ENCODE results near the gene MRPL44.
"Not testable (repeated sequence)": the region's sequence is repeated elsewhere in the genome, so short reads cannot be mapped to it uniquely, and the experiment has no call there.

The MRPL44 gene

GRCh38 chr2:223936862-223937326 lies 20.4 kb upstream of the MRPL44 start:
- FAIRE-seq = no peak

DNA sequence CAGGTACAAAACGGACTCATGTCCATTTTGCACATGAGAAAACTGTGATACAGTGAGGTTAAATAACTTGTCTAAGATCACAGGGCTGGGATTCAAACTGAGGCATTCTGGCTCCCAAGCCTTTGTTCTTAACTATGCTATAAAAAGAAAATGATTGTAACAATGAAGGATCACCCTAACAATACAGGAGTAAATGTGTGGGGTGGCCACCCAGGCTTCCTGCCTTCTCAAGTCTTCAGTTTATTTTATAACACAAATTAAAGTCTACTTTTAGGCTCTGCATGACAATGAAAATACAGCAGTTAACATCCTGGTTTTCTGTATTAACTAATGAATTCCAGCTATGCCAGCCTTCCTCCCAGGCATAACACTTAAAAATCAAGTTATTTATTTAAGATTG lies 19.7 kb upstream of the MRPL44 start:
- FAIRE-seq = no peak

DNA sequence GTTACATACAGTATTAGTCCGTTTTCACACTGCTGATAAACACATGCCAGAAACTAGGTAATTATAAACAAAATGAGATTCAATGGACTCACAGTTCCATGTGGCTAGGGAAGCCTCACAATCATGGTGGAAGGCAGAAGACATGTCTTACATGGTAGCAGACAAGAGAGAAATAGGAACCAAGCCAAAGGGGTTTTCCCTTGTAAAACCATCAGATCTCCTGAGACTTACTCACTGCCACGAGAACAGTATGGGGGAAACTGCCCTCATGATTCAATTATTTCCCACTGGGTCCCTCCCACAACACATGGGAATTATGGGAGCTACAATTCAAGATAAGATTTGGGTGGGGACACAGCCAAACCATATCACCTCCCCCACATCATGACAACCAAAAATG lies 17.8 kb upstream of the MRPL44 start:
- not testable (repeated sequence) for FAIRE-seq

- no peak for FAIRE-seq
Measured at GRCh38 chr2:223941579-223942277, 15.5 kb upstream of the MRPL44 start.

GRCh38 chr2:223943135-223943534 lies 14.1 kb upstream of the MRPL44 start:
- FAIRE-seq = no peak

GRCh38 chr2:223943561-223944008 lies 13.7 kb upstream of the MRPL44 start:
- FAIRE-seq = no peak

GRCh38 chr2:223944166-223944702 lies 13.0 kb upstream of the MRPL44 start:
- FAIRE-seq = no peak

- no peak for FAIRE-seq
Measured at GRCh38 chr2:223944703-223945531, 12.3 kb upstream of the MRPL44 start, which contains the start of gene WDFY1. TSS of gene WDFY1 (minus strand) at chr2:223945335. CDS start at chr2:223945284, 51 bp downstream.

GRCh38 chr2:223945755-223946154 lies 11.5 kb upstream of the MRPL44 start:
- FAIRE-seq = no peak

DNA sequence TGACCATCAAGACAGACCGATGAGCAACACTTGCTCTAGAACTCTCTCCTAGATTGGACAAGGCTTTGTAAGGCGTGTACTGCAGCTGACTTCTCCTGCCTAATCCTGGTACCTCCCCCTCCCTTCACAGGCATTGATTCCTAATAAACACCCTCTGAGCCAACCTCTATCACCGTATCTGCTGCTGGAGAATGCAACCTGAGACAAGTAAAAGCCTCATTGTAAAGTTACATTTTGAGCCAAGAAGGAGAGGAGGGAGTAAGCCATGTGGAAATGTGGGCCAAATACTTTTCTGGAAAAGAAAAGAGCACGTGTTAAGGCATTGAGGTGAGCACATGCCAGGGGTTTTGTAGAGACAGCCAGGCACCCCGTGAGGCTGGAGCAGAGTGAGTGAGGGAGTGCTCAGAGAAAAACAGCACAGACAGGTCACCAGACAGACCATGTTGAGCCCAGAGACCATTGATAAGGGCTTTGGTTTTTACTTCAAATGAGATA lies 9.5 kb upstream of the MRPL44 start:
- FAIRE-seq = no peak

DNA sequence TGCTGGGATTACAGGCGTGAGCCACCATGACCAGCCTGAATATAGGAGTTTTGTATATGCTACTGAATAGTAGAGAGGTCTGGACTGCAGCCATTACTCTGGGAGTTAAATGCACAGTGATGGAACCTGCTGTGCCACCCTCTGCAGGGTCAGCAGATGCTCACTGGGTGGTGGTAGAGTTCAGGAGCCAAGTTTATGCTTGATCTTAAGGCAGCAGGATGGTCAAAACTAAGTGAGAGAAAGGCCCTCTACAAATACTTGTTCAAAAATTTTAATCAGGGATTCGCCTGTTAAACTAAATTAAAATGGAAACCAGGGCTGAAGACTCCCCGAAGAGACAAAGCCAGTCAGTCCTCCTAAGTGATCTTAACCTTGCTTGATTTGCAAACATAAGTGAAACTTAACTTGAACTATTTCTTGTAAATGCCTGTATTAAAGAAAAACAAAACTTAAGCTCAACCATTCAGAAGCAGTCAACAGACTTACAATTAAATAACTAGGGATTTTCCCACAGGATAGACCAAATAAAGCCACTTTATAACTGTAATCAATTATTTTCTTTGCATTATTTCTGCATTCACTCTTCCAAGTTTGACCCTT lies 7.9 kb upstream of the MRPL44 start:
- no peak for FAIRE-seq

- no peak for FAIRE-seq
Measured at GRCh38 chr2:223950448-223951347, 6.6 kb upstream of the MRPL44 start.

DNA sequence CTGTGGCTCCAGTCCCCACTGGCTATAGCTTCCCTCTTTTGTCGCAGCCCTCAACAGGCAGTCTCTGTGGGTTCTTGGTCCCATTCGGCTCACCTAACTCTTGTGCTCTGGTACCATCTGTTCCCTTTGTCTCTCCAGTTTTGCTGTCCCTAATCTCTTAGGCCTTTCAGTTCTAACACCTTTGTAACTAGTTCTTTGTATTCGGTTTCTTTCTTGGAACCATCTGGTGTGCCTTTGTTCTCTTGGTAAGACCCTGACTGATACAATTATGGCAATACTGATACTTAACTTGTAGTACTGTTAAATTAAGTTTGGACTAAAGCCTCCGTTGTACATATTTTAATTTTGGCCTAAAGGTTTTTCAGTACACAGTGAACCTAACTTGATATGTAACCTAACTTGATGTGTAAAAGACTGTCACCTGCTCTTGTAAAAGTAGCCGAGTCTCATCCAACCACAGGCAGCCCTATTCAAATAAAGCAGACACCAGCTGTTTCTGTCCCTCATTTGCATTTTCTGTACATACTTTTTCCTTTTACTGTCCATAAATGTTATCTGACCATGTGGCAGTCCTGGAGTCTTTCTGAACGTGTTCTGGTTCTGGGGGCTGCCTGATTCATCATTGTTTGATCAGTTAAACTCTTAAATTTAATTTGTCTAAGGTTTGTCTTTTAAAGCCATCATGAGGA lies 4.8 kb upstream of the MRPL44 start:
- no peak for FAIRE-seq

DNA sequence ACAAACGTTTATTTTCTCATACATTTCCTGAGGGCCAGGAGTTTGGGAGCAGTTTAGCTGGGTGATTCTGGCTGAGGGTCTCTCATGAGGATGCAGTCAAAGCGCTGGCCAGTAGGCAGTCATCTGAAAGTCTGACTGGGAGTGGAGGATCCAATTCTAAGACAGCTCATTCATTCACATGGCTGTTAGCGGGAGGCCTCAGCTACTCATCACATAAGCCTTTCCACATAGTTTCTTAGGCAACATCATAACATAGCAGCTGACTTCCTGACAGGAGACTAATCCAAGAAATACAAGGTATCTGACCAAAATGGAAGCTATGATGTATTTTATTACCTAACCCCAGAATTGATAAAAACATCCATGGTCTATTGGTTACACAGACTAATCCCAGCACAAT lies 2.9 kb upstream of the MRPL44 start:
- FAIRE-seq = no peak

DNA sequence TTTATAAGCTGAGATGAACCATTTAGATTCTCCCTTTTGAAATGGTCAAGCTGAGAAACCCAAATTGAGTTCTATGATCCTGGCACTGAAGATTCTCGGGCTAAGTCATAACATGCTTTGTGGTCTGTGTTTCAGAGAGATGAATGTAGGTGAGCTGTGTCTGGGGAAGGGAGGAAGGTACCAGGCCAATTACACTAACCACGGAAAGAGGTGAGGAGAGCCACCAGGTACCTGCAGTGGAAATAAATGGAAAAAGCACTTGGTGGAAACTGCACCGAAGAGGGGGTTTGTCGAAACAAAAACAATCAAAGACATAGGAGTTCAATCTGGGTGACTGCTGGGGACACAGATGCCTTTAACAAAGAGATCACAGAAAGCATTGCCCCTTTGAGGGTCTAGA lies 963 bp upstream of the MRPL44 start:
- FAIRE-seq = no peak

DNA sequence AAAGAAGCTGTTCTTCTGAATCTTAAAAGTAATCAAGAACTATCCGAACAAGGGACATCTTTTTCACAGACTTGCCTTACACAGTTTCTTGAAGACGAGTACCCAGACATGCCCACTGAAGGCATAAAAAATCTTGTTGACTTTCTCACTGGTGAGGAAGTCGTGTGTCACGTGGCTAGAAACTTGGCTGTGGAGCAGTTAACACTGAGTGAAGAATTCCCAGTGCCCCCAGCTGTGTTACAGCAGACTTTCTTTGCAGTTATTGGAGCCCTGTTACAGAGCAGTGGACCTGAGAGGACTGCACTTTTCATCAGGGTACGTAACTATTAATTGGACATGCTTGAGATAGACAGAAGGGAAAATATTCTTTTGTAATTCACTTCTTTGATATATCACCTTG lies 2.4 kb downstream of the MRPL44 start:
- FAIRE-seq = no peak

GRCh38 chr2:223967981-223968380 lies 10.7 kb downstream of the MRPL44 start:
- no peak for FAIRE-seq

DNA sequence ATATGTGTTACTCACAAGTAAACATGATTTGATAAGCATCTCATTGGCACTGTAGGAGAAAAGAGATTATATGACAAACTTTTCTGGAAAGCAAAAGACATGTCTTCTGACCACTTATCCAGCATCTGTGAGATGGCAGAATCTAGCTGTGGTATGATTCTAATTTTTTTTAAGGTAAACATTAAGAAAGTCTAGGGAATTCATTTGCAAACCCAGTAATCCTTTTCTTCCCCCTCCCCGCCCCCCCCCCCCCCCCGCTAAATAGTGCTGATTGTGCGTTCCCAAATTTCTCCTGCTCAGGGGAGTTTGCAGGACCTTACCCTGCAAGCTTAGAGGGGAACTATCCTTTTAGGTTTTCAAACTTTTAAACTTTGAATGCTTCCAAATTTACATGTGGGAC lies 12.1 kb downstream of the MRPL44 start:
- no peak for FAIRE-seq

GRCh38 chr2:223969856-223970255 lies 12.6 kb downstream of the MRPL44 start:
- no peak for FAIRE-seq

- peak; percentile 73 for FAIRE-seq
Measured at GRCh38 chr2:223970343-223971128, 13.3 kb downstream of the MRPL44 start.

All from colon (tissue), 2 donors.